Activated CD8-positive, alpha-beta T cell treated with anti-CD3 and anti-CD28 coated beads for 36 hours (primary cell): ENCODE results near the gene SEMA4A. TPM values are rescaled to one million over a fixed set of nuclear protein-coding genes. Genes with fewer than 3 reads are reported as not detected.

Experiments used
- ATAC-seq: fragments of 200-7000 bp; cut with Tn5 transposase; one replicate; pipeline ENCODE4 v1.10.0; 2021; ENCODE audit warnings: mild to moderate bottlenecking, moderate library complexity
- CTCF ChIA-PET: fragments of 350-600 bp; sonication (Branson Sonifier 250); formaldehyde crosslinking; loops from one replicate; lab custom pipeline; 2021; ENCODE audit warnings: antibody characterized with exemption; lab: Charles Lee
- POLR2A ChIA-PET: fragments of 350-600 bp; sonication (Branson Sonifier 250); formaldehyde crosslinking; loops from one replicate; lab custom pipeline; 2021; ENCODE audit warnings: antibody characterized with exemption; lab: Charles Lee
- DNase-seq: peaks from one replicate; pipeline ENCODE4 v3.0.0-alpha.2; 2020
- H3K27ac Mint-ChIP-seq: one replicate; pipeline ENCODE4 v1.8.0; 2021; ENCODE audit warnings: mild to moderate bottlenecking, mixed read lengths
- H3K27me3 Mint-ChIP-seq: one replicate; pipeline ENCODE4 v1.8.0; 2021; ENCODE audit warnings: mixed read lengths
- H3K36me3 Mint-ChIP-seq: one replicate; pipeline ENCODE4 v1.8.0; 2021; ENCODE audit warnings: low read depth, mixed read lengths
- H3K4me1 Mint-ChIP-seq: one replicate; pipeline ENCODE4 v1.8.0; 2021; ENCODE audit warnings: low read depth, mixed read lengths
- H3K4me3 Mint-ChIP-seq: one replicate; pipeline ENCODE4 v1.8.0; 2021; ENCODE audit warnings: mild to moderate bottlenecking, moderate library complexity, mixed read lengths
- H3K9me3 Mint-ChIP-seq: one replicate; pipeline ENCODE4 v1.8.0; 2021; ENCODE audit warnings: mixed read lengths
- intact Hi-C: fragments of 100-400 bp; cut with micrococcal nuclease; formaldehyde crosslinking; loops from one replicate; pipeline ENCODE4 v1.10.0; 2022
- total RNA-seq, 2 experiments: library from RNA; stranded (reverse); gene quantifications; one replicate each; pipeline ENCODE4 v1.2.3, GENCODE V29; 2021
- TF ChIP-seq, protein P1 (sequence below): fragments of 200-600 bp; IDR thresholded peaks from one replicate; pipeline ENCODE4 v1.8.0; 2022; ENCODE audit warnings: antibody characterized with exemption, mild to moderate bottlenecking

SEMA4A gene
- total RNA-seq, 2 experiments from 2014 or later, result 23.8 to 24.7 TPM

DNA sequence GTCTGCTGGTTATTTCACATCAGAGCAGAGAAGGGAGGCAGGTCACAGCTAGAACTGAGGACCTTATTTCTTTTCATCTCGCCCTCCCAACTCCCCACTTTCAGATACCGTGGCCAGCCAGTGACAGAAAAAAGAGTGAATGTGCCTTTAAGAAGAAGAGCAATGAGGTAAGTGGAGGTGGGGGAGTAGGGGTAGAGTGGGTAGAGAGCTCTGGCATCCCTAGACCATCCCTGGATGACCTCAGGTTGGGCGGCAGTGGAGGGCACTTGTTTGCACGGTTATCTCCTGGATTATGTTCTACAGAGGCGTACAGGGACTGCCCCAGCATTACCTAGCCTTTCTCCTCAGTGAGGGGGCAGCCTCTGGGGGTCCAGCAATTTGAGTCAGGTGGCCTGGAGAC, 4.6 kb downstream of the SEMA4A start:
- DNase-seq (no peak), ATAC-seq (no peak)
- peak overlapping the region; percentile 12 for H3K27ac Mint-ChIP-seq
- peaks cover 15% of the 10 kb centered on the region for H3K36me3 Mint-ChIP-seq
- no peaks in the 10 kb centered on the region for H3K9me3 Mint-ChIP-seq
- TF ChIP-seq, protein P1, sequence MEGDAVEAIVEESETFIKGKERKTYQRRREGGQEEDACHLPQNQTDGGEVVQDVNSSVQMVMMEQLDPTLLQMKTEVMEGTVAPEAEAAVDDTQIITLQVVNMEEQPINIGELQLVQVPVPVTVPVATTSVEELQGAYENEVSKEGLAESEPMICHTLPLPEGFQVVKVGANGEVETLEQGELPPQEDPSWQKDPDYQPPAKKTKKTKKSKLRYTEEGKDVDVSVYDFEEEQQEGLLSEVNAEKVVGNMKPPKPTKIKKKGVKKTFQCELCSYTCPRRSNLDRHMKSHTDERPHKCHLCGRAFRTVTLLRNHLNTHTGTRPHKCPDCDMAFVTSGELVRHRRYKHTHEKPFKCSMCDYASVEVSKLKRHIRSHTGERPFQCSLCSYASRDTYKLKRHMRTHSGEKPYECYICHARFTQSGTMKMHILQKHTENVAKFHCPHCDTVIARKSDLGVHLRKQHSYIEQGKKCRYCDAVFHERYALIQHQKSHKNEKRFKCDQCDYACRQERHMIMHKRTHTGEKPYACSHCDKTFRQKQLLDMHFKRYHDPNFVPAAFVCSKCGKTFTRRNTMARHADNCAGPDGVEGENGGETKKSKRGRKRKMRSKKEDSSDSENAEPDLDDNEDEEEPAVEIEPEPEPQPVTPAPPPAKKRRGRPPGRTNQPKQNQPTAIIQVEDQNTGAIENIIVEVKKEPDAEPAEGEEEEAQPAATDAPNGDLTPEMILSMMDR, result no peak
- peaks cover 73% of the 10 kb centered on the region for H3K4me1 Mint-ChIP-seq
- POLR2A ChIA-PET, result interaction anchor here (1.0 kb wide), 1 partner anchor 9 kb away, joined by 4 read pairs; no protein-coding TSS in a partner anchor
- intact Hi-C loops, result no loop called here
- H3K4me3 Mint-ChIP-seq, result no peak overlapping the region
- CTCF ChIA-PET, result interaction anchor here (5.0 kb wide), 1 partner anchor 68 kb away, joined by 27 read pairs; no protein-coding TSS in a partner anchor
- H3K27me3 Mint-ChIP-seq, result no peaks in the 10 kb centered on the region

DNA sequence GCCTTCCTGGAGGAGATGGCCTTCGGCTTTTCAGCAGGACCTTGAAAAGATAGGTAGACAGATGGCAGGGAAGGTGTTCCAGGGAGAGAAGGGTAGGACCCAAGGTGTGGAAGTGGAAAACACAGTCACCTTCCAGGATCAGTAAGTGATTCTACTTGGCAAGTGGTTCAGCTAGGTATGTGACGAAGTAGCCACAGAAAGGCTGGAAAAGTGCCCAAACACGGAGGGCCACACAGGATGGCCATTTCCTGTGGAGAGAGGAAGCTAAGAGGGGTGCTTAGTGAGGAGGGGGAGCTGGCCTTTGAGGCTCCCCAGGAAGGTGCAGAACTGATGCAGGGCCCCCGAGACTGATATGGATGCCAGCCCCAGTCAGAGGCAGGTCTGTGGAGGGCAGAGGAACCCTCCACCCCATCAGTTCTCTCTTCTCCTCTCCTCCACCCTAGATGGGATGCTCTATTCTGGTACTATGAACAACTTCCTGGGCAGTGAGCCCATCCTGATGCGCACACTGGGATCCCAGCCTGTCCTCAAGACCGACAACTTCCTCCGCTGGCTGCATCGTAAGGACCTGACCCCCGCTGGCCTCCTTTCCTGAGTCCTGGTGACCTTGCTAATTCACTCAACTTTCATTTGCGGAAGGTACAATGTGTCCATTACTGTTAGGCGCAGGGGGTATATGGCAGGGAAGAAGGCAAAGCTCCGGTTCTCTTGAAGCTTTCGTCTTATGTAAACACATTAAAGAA, 6.8 kb downstream of the SEMA4A start:
- CTCF ChIA-PET, result interaction anchor here (1.1 to 3.6 kb wide), 4 partner anchors 10 to 65 kb away, joined by 3 to 19 read pairs (median 4); partner anchors contain the start of gene SLC25A44
- Mint-ChIP-seq H3K9me3 (peaks cover 3% of the 10 kb centered on the region), H3K4me1 (peaks cover 59% of the 10 kb centered on the region), H3K27me3 (no peaks in the 10 kb centered on the region), H3K36me3 (peaks cover 24% of the 10 kb centered on the region), H3K4me3 (peak overlapping the region; percentile 63), H3K27ac (peak overlapping the region; percentile 66)
- intact Hi-C loops, result no loop called here
- DNase-seq (no peak), ATAC-seq (no peak)
- POLR2A ChIA-PET, result interaction anchor here (1.2 to 1.5 kb wide), 3 partner anchors 9 to 123 kb away, joined by 3 to 5 read pairs (median 4); partner anchors contain the start of gene SMG5
- TF ChIP-seq, protein P1, result no peak

DNA sequence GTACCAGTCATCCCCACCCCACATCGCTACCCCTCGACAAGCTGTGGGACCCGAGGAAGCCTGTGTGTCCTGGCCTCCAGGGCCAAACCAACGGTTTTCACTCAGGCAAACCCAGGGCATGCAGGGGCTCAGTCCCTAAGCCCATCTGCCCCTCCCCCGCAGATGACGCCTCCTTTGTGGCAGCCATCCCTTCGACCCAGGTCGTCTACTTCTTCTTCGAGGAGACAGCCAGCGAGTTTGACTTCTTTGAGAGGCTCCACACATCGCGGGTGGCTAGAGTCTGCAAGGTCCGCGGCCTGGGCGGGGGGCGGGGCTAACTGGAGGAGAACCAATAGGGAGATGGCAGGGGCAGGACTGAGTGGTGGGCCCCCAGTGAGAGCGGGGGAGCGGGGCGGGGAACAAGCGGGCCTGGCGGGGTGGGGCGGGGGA, 7.4 kb downstream of the SEMA4A start:
- Mint-ChIP-seq H3K27ac (peak overlapping the region; percentile 66), H3K4me1 (peaks cover 59% of the 10 kb centered on the region), H3K36me3 (peaks cover 29% of the 10 kb centered on the region), H3K27me3 (no peaks in the 10 kb centered on the region), H3K4me3 (peak overlapping the region; percentile 63), H3K9me3 (peaks cover 4% of the 10 kb centered on the region)
- TF ChIP-seq, protein P1, result no peak
- intact Hi-C loops, result no loop called here
- peak; percentile 80 for ATAC-seq
- ChIA-PET POLR2A (interaction anchor here (0.7 to 1.5 kb wide), 8 partner anchors 9 to 122 kb away, joined by 3 to 5 read pairs (median 4); partner anchors contain the start of gene SMG5), CTCF (interaction anchor here (1.1 to 3.6 kb wide), 4 partner anchors 11 to 184 kb away, joined by 3 to 19 read pairs (median 3); no protein-coding TSS in a partner anchor)
- peak; percentile 80 for DNase-seq

DNA sequence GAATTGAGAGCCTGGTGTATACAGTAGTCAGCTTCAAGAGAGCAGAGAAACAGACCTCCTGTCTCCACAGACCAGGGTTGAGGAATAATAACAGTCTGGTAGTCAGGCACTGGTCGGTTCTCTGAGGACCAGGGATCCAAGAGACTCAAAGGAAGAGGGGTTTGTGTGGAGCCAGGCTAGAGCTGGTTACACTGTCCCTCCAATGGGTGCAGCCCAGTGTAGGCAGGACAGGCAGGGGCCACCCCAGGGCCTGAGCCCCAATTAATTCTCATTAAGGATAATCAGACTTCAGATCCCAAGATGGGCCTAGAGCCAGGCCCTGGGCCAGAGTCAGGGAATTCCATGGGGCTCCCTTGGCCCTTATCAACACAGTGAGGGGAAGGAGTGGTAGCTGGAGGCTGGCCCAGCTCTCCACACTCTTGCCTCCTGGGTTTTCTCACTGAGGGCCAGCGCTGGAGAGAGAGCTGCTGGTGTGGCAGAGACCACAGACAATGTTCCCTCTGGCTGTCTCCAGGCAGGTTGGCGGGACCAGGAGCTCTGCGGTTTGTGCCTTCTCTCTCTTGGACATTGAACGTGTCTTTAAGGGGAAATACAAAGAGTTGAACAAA, 9.1 kb downstream of the SEMA4A start:
- H3K27me3 Mint-ChIP-seq, result no peaks in the 10 kb centered on the region
- no peak overlapping the region for H3K4me3 Mint-ChIP-seq
- peaks cover 4% of the 10 kb centered on the region for H3K9me3 Mint-ChIP-seq
- H3K4me1 Mint-ChIP-seq, result peaks cover 44% of the 10 kb centered on the region
- no peak overlapping the region for H3K27ac Mint-ChIP-seq
- DNase-seq (no peak), ATAC-seq (no peak)
- H3K36me3 Mint-ChIP-seq, result peaks cover 34% of the 10 kb centered on the region
- TF ChIP-seq, protein P1, result no peak
- CTCF ChIA-PET, result interaction anchor here (1.0 to 3.6 kb wide), 2 partner anchors 17 to 62 kb away, joined by 3 to 19 read pairs; no protein-coding TSS in a partner anchor
- intact Hi-C loops, result no loop called here
- POLR2A ChIA-PET, result interaction anchor here (0.7 to 1.6 kb wide), 2 partner anchors 10 to 27 kb away, joined by 3 read pairs; no protein-coding TSS in a partner anchor
